ENCODE measurements around the gene MRPS33.
"Not testable (repeated sequence)": the region's sequence is repeated elsewhere in the genome, so short reads cannot be mapped to it uniquely, and the experiment has no call there.

MRPS33 gene

GRCh38 chr7:141014524-141015395, at the start of gene MRPS33:
MRPS33 (minus strand) TSS chr7:141014952; CDS start chr7:141010633, 4,319 bp downstream.
- peak; percentile 98 for DNase-seq

- no peak for DNase-seq
These were observed 43.0 kb upstream of the MRPS33 start for GRCh38 chr7:141057788-141058187.

GRCh38 chr7:141055146-141055545, 40.4 kb upstream of the MRPS33 start:
- DNase-seq, result no peak

GRCh38 chr7:141053626-141054025, 38.9 kb upstream of the MRPS33 start:
- DNase-seq, result no peak

- no peak for DNase-seq
These were observed 31.3 kb upstream of the MRPS33 start for GRCh38 chr7:141045842-141046620.

GRCh38 chr7:141045126-141045841, 30.5 kb upstream of the MRPS33 start:
- no peak for DNase-seq

- no peak for DNase-seq
These were observed 28.9 kb upstream of the MRPS33 start for GRCh38 chr7:141043616-141044015.

- no peak for DNase-seq
These were observed 27.8 kb upstream of the MRPS33 start for GRCh38 chr7:141042222-141043193.

- DNase-seq, result no peak
These were observed 24.6 kb upstream of the MRPS33 start for GRCh38 chr7:141039376-141039775.

GRCh38 chr7:141038100-141038499, 23.3 kb upstream of the MRPS33 start:
- DNase-seq, result not testable (repeated sequence)

GRCh38 chr7:141032539-141033323, 18.0 kb upstream of the MRPS33 start:
- DNase-seq, result not testable (repeated sequence)

- no peak for DNase-seq
These were observed 14.0 kb upstream of the MRPS33 start for GRCh38 chr7:141028767-141029166.

GRCh38 chr7:141027043-141027442, 12.3 kb upstream of the MRPS33 start:
- peak; percentile 37 for DNase-seq

- DNase-seq, result no peak
These were observed 9.9 kb upstream of the MRPS33 start for GRCh38 chr7:141024668-141025067.

- no peak for DNase-seq
These were observed 8.5 kb upstream of the MRPS33 start for GRCh38 chr7:141023295-141023694.

- no peak for DNase-seq
These were observed 2.8 kb upstream of the MRPS33 start for GRCh38 chr7:141017555-141017954.

GRCh38 chr7:141016349-141016748, 1.6 kb upstream of the MRPS33 start:
- DNase-seq, result no peak

- DNase-seq, result peak; percentile 19
These were observed 628 bp downstream of the MRPS33 start for GRCh38 chr7:141014125-141014523.

GRCh38 chr7:141013345-141013715, 1.4 kb downstream of the MRPS33 start:
- no peak for DNase-seq

GRCh38 chr7:141012696-141013344, 1.9 kb downstream of the MRPS33 start:
- no peak for DNase-seq
